Measurements from ENCODE around the gene DOCK1.

DOCK1 gene

GRCh38 chr10:126955396-126955795 is 50.2 kb downstream of the DOCK1 start:
- no peak for DNase-seq (ENCODE audit: low read depth)

DNA sequence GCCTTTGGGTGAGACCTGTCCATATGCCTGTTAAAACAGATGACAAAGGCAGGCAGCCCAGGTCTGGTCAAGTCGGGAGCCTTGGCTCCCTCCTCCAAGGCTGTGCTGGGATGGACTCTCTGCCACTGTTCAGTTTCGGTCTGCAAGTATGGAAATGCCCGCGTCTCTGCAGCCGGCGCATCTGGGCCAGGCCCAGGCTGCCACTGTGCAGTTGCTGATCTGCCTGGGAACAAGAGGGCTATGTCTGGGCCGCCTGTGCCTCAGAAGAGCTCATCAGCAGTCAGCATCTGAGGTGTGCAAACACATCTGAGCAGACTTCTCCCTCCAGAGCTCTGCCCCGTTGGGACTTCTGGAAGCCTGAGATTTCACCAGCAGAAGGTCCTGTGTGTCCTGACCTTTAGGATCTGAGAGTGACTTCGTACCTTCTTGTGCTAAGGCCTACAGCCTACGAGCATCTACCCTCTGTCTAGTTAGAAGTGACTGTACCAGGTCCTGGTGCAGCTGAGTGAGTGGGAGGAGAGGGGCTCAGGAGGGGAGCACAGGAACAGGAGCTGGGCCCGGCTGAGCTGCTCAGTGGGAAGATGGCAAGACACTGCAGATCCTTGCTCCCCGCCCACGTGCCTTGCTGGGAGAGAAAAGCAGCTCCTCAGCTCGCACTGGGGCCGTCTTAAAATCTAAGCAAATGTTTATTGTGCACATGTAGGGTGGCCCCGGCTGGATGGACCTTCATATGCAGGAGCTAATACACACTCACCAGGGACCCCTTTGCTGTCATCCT is 50.9 kb downstream of the DOCK1 start:
- DNase-seq (ENCODE audit: low read depth): no peak

GRCh38 chr10:126956712-126957108 is 51.5 kb downstream of the DOCK1 start:
- DNase-seq (ENCODE audit: low read depth): no peak

GRCh38 chr10:126957111-126957510 is 51.9 kb downstream of the DOCK1 start:
- no peak for DNase-seq (ENCODE audit: low read depth)

DNA sequence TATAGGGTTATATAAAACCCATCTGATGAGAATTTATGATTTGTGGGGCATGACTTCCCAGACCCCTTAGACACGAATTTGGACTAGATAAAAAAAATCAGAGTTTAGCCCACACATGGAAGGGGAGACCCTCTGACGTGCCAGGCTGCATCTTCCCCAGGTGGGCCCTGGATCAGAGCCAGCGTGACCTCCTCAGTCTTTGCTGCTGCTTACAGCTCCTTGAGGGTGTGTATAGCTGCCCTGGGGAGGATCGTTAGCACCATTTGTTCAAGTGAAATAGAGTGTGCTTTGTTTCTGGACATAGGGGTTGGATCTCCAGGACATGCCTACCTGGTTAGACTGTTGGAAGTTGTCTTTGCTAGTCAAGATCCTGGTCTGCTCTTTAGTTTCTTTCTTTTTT is 54.2 kb downstream of the DOCK1 start:
- no peak for DNase-seq (ENCODE audit: low read depth)

DNA sequence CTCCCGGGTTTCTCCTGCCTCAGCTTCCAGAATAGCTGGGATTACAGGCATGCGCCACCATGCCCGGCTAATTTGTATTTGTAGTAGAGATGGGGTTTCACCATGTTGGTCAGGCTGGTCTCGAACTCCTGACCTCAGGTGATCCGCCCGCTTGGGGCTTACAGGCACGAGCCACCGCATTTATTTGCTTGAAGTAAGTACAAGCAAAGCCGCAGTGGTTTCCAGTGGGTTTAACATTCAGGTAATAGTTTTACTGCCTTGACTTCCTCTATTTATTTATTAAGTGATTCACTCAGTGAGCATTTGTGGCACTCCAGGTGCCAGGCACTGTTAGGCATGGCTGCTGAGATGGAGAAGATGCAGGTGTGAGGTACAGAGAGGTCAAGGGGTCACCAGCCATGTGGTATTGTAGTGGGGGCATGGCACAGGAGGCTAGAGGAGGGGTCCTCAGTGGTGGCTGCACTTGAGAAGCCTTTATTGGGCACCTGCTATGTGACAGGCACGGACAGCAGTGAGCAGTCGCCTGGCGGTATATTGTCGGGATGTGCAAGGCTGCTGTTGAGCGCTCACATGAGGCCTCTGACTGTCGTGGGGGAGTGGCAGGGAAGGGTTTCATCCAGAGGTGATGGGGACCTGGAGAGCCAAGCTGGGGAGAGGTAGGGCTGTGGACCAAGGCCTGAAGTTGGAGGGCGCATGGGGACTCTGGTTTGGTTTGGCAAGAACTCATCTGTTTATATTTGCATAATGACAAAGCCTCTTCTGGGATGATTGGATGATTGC is 54.9 kb downstream of the DOCK1 start:
- no peak for DNase-seq (ENCODE audit: low read depth)

GRCh38 chr10:126963354-126963753 is 58.1 kb downstream of the DOCK1 start:
- no peak for DNase-seq (ENCODE audit: low read depth)

DNA sequence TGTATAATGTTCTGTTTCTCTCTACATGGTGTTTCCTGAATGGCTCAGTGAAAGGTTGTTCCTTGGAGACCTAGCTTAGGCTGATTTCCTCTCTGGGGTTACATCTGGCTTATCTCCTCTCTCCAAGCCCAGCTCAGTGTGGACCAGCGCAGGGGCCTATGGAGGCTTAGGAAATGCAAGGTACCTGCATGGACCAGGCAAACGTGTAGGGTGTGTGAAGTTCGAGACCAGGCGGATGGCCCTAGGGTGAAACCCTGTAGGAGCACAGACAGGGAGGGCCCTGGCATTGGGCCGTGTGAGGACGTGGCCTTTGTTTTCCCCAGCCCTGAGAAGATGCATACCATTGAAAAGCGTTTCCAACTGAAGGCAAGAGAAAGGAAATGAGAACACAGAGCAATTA is 59.0 kb downstream of the DOCK1 start:
- no peak for DNase-seq (ENCODE audit: low read depth)

DNA sequence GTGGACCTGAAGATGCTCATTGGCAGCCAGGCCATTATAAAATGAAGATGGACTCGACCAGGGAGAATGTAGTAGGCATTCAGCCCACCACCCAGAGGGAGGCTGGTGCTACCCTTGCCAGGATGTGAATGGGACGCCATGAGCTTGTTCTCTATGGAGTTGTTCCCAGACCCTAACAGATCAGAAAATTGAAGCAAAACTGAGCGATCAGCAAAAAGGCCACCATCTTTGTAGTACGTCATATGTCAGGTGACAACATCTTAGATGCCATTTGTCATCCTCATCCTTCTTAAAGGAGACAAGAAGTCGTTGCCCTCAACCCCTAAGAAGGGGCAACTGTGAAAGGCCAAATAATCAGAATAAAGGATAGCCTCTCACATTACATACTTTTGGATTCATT is 61.7 kb downstream of the DOCK1 start:
- no peak for DNase-seq (ENCODE audit: low read depth)

DNA sequence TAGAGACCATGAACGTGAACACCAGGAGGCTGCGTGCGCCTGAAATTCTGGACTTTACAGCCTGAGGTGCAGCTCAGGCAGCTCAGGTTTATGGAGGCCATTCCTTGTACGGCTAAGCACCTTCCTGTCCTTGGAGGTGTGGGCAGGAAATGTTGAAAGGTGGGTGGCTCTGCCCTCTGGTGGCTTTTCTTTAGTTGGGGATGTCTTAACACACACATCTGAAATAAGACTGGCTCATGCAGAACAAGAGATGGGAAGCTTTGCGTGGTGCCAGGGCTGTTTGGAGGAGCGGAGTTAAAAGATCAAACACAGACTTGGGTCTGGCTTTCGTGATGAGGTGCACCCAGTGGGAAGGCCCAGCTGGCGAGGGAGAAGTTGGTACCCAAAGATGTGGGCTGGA is 64.1 kb downstream of the DOCK1 start:
- peak; percentile 10 for DNase-seq (ENCODE audit: low read depth)

DNA sequence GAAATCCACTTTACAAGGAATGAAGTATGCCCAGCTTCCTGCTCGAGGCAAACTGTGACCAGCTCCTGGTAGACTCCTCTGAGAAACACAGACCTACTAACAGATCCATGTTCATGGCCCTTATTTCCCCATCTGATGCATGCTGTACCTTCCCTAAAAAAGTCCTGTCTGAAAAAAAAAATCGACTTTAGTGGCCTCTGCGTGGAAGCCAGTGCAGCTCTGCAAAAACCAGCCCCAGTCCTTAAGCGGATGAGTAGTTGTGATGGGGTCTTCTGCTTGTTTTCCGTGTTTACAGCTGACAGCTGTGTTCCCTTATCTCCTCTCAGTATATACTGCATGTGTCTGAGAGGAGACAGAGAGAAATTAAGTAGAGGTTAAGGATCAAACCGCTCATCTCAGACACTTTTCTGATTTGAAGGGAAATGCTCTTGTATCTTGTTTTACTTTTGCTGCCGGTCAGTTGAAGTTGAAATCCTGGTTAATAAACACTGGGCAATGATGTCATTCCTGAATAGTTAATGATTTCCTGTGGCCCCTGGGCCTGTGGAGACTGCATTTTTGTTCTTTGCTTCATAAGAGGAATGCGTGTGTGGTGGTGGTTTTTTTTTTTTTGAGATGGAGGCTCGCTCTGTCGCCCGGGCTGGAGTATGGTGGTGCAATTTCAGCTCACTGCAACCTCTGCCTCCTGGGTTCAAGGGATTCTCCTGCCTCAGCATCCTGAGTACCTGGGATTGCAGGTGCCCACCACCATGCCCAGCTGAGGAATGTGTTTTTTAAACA is 67.6 kb downstream of the DOCK1 start:
- peak; percentile 94 for DNase-seq (ENCODE audit: low read depth)

DNA sequence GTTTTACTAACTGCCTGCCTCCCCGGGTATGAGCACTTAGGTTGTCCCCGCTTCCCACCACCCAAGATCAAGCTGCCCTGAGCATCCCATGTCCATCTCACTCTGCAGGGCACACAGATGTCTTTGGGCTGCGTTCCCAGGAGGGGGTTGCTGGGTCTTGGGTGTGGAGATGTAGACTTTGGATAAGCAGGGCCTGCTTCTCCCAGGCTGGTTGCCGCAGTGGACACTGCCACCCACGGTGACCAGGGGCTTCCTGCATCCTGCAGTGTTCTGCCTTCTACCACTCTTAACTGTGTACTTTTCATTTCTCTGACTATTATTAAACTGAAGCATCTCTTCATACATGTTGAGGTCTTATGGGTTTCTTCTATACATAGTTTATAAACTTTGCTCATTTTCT is 70.0 kb downstream of the DOCK1 start:
- DNase-seq (ENCODE audit: low read depth): no peak

DNA sequence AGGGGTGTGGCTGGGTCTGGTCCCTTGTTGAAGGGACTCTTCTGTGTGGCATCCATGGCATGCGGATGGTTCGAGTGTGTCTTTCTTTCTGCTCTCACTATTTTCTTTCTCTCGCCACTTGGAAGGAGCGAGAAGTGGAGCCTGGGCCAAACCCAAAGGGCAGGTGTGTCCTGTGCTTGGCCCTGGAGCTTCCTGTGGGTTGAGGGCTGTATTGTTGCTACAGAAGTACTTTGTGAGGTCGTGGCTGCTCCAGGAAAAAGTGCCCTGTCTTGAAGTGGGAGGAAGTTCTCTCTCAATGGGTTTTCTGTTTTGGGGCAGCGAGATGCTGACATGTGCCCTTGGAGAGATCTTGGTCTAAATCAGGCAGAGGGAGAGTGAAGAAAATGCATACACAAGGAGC is 72.0 kb downstream of the DOCK1 start:
- no peak for DNase-seq (ENCODE audit: low read depth)

GRCh38 chr10:126979311-126979710 is 74.1 kb downstream of the DOCK1 start:
- DNase-seq (ENCODE audit: low read depth): no peak

DNA sequence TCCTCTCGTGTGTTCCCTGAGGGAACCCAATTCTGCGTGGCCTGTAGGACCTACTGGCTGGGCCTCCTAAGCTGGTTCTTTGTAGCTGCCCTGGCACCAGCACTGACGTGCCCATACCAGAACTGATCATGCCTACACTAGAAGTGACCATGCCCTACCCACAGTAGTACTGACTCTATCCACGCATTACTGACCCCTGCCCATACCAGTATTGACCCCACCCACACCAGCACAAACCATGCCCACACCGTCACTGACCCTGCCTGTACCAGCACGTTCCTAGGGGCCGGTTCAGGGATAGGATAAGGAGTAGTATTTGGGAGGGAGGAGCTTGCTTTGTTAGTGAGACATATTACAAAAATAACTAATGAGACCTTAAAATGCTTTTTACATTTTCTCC is 88.0 kb downstream of the DOCK1 start:
- no peak for DNase-seq (ENCODE audit: low read depth)

GRCh38 chr10:126997801-126998590 is 92.8 kb downstream of the DOCK1 start:
- no peak for DNase-seq (ENCODE audit: low read depth)

- no peak for DNase-seq (ENCODE audit: low read depth)
Observed at GRCh38 chr10:127000598-127000997, 95.4 kb downstream of the DOCK1 start.

- DNase-seq (ENCODE audit: low read depth): no peak
Observed at GRCh38 chr10:127003032-127003685, 97.9 kb downstream of the DOCK1 start.

- no peak for DNase-seq (ENCODE audit: low read depth)
Observed at GRCh38 chr10:127006453-127006852, 101.2 kb downstream of the DOCK1 start.

DNA sequence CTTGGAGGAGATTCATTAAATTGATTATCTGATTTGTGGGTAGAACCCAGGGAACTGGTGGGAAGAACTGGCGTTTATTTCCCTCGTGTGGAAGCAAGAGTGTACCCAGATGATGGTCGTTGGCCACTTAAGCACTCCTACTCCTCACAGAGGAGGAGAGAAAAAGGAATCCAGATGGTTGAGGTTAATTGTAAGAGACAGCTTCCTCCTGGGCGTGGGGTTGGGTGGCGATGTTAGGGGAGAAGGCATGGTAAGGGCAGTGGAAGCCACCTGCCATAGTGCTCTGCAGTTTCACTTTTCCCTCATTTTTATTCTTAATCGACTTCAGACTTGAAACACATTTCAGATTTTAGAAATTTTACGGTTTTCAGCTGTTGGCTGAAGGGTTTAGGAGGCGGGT is 104.1 kb downstream of the DOCK1 start:
- no peak for DNase-seq (ENCODE audit: low read depth)

DNA sequence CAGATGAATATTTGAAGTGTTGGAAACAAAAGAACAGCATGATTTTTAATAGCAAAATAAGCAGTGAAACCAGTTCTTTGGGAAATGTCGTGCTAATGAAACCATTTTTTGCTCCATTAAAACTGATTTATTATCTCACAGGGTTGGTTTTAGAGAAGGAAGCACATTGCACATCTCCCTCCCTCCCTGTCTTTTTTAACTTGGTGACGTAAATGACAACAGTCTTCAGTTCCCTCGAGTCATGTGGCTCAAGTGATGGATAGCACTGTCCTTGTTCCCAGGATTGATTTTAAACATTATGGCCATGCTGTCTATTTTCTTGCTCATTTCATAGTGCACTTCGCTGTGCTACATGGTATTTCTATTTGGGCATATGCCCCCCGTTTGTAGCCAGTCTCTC is 105.9 kb downstream of the DOCK1 start:
- DNase-seq (ENCODE audit: low read depth): no peak

Measured in amniotic epithelial cell (primary cell).